ENCODE data around the gene SCGB3A2.
A peak's percentile ranks its signal among the peaks of the same experiment; 100 is the strongest.
"Not testable (repeated sequence)": the region's sequence is repeated elsewhere in the genome, so short reads cannot be mapped to it uniquely, and the experiment has no call there.

Gene SCGB3A2

GRCh38 chr5:147869112-147869511, 9.4 kb upstream of the SCGB3A2 start:
- DNase-seq: peak; percentile 2 to 3

DNA sequence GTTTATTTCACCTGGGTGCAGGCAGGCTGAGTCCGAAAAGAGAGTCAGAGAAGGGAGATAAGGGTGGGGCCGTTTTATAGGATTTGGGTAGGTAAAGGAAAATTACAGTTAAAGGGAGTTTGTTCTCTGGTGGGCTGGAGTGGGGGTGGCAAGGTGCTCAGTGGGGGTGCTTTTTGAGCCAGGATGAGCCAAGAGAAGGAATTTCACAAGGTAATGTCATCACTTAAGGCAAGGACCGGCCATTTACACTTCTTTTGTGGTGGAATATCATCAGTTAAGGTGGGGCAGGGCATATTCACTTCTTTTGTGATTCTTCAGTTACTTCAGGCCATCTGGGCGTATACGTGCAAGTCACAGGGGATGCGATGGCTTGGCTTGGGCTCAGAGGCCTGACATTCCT, 8.6 kb upstream of the SCGB3A2 start:
- DNase-seq: not testable (repeated sequence)

DNA sequence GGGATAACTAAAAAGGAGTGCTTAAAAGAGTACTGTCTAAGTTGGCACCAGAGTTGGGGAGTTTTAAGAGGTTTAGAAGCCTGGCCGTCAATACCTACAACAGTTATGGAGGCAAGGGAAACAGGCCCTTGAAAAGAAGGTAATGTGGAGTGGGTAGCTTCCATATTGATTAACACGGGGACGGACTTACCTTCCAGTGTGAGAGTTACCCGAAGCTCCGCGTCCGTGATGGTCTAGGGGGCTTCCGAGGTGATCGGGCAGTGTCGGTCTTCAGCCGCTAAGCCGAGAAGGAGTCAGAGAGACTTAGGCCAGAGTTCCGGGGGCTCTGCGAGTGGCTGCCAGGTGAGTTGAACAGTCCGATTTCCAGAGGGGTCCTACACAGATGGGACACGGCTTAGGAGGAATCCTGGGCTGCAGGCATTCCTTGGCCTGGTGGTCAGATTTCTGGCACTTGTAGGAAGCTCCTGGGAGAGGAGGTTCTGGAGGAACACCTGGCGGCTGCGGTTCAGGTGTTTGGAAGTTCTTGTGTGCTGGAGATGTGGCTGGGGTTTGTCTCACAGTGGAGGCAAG, 6.4 kb upstream of the SCGB3A2 start:
- not testable (repeated sequence) for DNase-seq

DNA sequence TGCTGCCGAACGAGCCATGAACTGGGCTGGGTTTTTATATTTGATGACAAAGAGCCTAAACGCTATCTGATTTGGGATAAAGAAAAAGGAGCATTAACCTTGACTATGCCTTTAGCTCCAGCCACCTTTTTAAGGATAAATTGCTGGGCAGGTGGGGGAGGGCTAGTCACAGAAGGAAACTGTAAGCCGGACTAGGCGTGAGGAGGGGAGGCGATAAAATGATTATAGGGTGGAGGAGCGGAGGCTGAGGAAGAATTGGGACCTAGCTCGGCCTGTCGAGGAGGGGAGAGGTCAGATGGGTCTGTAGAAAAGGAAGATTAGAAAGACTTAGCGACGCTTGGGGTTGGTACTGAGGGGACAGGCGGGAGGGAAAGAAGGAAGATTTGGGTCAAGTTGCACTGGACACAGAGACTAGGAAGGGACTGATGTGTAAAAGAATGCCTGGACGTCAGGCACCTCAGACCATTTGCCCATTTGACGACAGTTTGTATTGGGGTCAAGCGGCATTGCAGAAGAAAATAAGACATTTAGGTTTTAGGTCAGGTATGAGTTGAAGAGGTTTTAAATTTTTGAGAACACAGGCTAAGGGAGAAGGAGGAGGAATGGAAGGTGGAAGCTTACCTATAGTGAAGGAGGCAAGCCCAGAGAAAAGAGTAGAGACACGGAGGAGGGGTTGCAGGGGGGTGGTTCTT, 5.6 kb upstream of the SCGB3A2 start:
- DNase-seq: not testable (repeated sequence)

- not testable (repeated sequence) for DNase-seq
Measured at GRCh38 chr5:147874118-147874875, 4.2 kb upstream of the SCGB3A2 start.

GRCh38 chr5:147874910-147875367, 3.6 kb upstream of the SCGB3A2 start:
- DNase-seq: peak in 1 of 2 experiments; percentile 11

GRCh38 chr5:147876141-147876540, 2.4 kb upstream of the SCGB3A2 start:
- no peak for DNase-seq

DNA sequence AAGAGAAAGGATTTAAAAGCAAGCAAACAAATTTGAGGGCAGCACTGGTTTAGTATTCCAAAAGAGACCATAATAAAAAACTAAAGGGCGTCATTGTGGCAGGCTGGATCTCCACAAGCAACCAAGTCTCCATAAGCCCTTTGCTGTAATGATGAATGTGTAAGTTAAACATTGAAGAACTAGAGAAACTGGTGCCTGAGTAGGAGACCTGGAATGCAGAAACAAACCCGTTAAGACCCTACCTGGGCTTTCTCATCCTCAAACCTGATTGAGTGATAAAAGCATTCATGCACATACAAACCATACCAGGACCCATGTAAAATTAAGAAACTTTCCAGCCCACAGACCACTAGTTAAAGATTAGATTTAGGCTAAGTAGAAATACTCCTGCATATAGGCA, 1.9 kb upstream of the SCGB3A2 start:
- DNase-seq: no peak

DNA sequence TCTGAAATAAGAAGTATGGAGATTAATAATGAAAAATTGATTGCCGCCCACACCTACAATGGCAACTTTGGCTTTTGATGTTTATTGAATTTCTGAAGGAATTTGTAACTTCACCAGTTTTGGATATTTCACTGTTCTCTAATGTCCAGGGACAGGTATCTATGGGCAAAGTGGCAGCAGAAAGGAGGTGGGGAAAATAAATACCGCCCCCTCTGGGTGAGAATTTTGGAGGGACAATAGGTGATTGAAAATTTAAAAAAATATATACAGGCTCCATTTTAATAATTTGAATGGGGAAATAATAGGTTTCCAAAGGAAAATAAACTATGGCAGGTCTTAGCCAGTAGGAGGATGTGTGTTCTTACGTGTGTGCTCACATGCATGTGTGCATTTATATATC, 1.3 kb downstream of the SCGB3A2 start:
- no peak for DNase-seq

DNA sequence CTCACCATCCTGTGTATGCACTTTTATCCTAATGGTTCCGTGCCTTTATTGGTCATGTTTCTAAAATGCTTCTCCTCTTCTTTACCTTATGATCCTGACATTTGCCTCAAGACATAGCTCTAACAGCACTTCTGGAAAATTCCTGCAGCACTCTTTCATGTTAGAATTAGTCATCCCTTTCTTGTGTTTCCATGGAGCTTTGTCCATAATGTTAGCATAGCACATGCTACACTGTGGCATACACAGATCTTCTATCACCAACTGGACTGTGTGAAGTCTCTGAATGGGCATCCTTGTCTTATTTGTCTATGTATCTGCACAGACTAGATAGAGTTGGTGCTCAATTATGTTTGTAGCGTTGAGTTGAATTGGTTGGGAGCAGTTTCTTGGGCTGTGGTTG, 2.0 kb downstream of the SCGB3A2 start:
- no peak for DNase-seq

- no peak for DNase-seq
Measured at GRCh38 chr5:147882586-147883313, 4.2 kb downstream of the SCGB3A2 start.

DNA sequence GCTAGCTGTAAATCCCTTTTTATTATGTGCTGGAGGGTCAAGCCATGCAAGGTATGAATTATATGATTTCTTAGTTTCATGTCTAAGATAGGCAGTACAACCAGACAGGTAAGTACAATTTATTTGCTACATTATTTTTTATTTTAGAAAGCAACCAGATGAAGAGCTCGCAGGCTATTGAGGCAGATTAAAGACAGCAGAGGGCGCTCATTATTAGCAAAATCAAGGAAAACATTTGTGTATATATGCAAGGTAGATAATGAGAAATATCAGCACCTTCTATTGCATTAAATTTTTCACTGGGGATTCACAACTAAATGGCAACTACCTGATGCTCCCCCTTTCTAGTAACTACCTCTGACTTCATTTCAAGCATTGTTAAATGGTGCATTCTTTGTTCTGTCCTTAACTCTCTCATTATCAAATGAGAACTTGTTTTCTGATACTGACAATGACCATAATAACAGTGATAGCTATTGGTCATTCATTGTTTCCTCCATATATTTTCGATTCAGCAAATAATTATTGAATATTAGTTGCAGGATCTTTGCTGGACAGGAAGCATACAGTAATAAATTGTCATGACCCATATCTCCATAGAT, 8.6 kb downstream of the SCGB3A2 start:
- peak in 1 of 2 experiments; percentile 59 for DNase-seq

GRCh38 chr5:147887930-147888329, 9.4 kb downstream of the SCGB3A2 start:
- DNase-seq: no peak

DNA sequence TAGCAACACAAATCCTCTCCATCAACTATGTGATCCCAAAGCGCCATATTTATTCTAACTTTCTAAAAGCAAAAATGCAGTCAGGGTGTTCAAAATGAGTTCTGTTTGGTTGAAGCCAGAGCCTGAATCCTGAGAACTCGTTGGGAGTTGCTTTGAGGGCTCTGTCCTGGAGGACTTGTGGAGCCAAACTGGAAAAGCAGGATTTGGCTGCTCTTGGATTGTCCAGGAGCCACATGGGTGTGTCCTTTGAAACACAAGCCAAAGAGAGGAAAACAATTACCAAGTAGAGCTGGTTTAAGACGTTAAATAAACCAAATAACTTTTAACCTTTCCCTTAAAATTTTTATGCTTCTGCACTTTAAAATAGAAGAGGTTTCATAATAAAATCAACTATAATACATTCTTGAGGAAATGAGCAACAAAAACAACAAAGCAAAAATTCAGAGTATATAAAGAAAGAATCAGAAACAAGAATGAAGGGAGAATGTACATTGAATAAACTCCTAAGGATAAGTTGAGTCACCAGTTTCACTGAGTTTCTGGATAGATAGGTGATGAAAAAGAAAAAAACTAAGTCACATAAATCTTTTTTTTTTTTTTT, 14.3 kb downstream of the SCGB3A2 start:
- peak; percentile 32 to 64 for DNase-seq

- DNase-seq: no peak
Measured at GRCh38 chr5:147893820-147894219, 15.3 kb downstream of the SCGB3A2 start.

DNA sequence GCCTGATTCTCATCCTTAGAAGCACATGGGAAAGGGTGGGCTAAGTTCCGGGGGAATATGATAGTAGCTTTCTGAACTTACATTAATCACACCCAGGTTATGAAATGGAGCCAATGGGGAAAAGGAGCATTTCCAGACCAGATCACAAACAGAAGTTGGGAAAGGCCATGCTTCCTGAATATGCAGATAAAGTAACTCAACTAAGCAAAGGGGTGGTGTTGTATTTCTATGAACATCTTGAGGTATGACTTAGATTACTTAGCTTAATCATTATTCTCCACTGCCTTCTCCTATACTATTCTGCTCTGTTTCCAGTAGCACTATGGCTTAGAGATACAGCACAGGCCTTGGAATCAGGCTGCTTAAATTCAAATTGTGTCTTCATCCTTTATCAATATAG, 17.4 kb downstream of the SCGB3A2 start:
- DNase-seq: no peak

- no peak for DNase-seq
Measured at GRCh38 chr5:147898875-147899401, 20.4 kb downstream of the SCGB3A2 start.

- DNase-seq: no peak
Measured at GRCh38 chr5:147901599-147902039, 23.1 kb downstream of the SCGB3A2 start.

GRCh38 chr5:147902609-147903115, 24.2 kb downstream of the SCGB3A2 start:
- DNase-seq: no peak

GRCh38 chr5:147904110-147904509, 25.6 kb downstream of the SCGB3A2 start:
- DNase-seq: peak in 1 of 2 experiments; percentile 6

- DNase-seq: no peak
Measured at GRCh38 chr5:147906326-147907095, 28.0 kb downstream of the SCGB3A2 start, which contains the start of gene C5orf46. Gene C5orf46, minus strand, starts transcription at chr5:147906538. Its CDS starts 37 bp downstream, at chr5:147906501.
